H9 (cell line): ENCODE data around the gene TRIOBP. TPM values are rescaled to one million over a fixed set of nuclear protein-coding genes. Genes with fewer than 3 reads are reported as not detected.

Source experiments
- DNase-seq: peaks from one replicate; pipeline ENCODE4 v3.0.0-alpha.2; 2017
- H2AFZ ChIP-seq: one replicate; pipeline ENCODE4 v1.6.1; 2013; ENCODE audit warnings: mild to moderate bottlenecking, low read length, control low read depth, moderate library complexity
- H2AK5ac ChIP-seq: 2 replicates; pipeline ENCODE4 v1.6.1; 2013; ENCODE audit warnings: low read length, control low read depth, mixed read lengths; ENCODE audit not compliant: insufficient read length
- H2BK120ac ChIP-seq: one replicate; pipeline ENCODE4 v1.6.1; 2013; ENCODE audit warnings: low read depth, mild to moderate bottlenecking, low read length, control low read depth, inconsistent platforms; ENCODE audit not compliant: poor library complexity, severe bottlenecking
- H2BK12ac ChIP-seq: 2 replicates; pipeline ENCODE4 v1.6.1; 2013; ENCODE audit warnings: low read length, control low read depth, mixed read lengths, low read depth; ENCODE audit not compliant: insufficient read length
- H2BK15ac ChIP-seq: 2 replicates; pipeline ENCODE4 v1.6.1; 2013; ENCODE audit warnings: low read depth, low read length, control low read depth
- H2BK20ac ChIP-seq: one replicate; pipeline ENCODE4 v1.6.1; 2013; ENCODE audit warnings: low read depth, mild to moderate bottlenecking, low read length, control low read depth, inconsistent platforms; ENCODE audit not compliant: poor library complexity, severe bottlenecking
- H2BK5ac ChIP-seq: 2 replicates; pipeline ENCODE4 v1.6.1; 2013; ENCODE audit warnings: low read length, control low read depth, mixed read lengths; ENCODE audit not compliant: insufficient read length
- H3K14ac ChIP-seq: 2 replicates; pipeline ENCODE4 v1.6.1; 2013; ENCODE audit warnings: low read length, control low read depth; ENCODE audit not compliant: insufficient read depth
- H3K18ac ChIP-seq: 2 replicates; pipeline ENCODE4 v1.6.1; 2013; ENCODE audit warnings: low read depth, mild to moderate bottlenecking, mixed read lengths, low read length, control low read depth; ENCODE audit not compliant: insufficient read length
- H3K23ac ChIP-seq: 2 replicates; pipeline ENCODE4 v1.6.1; 2013; ENCODE audit warnings: low read length, control low read depth, mixed read lengths, low read depth; ENCODE audit not compliant: insufficient read length
- H3K23me2 ChIP-seq: 2 replicates; pipeline ENCODE4 v1.6.1; 2013; ENCODE audit warnings: low read depth, mild to moderate bottlenecking, mixed read lengths, low read length, control low read depth; ENCODE audit not compliant: insufficient read length, poor library complexity, severe bottlenecking
- H3K27ac ChIP-seq: 2 replicates; pipeline ENCODE4 v1.5.1; 2013; ENCODE audit warnings: low read length, control low read depth, mixed read lengths, low read depth; ENCODE audit not compliant: insufficient read length
- H3K27me3 ChIP-seq: 2 replicates; pipeline ENCODE4 v1.6.1; 2013; ENCODE audit warnings: low read length, control low read depth, inconsistent platforms; ENCODE audit not compliant: insufficient read depth
- H3K4ac ChIP-seq: 2 replicates; pipeline ENCODE4 v1.6.1; 2013; ENCODE audit warnings: low read depth, mild to moderate bottlenecking, control low read depth, inconsistent platforms, low read length, moderate library complexity
- H3K4me1 ChIP-seq: 2 replicates; pipeline ENCODE4 v1.6.1; 2013; ENCODE audit warnings: low read length, control low read depth, inconsistent platforms; ENCODE audit not compliant: insufficient read depth
- H3K4me2 ChIP-seq: 2 replicates; pipeline ENCODE4 v1.6.1; 2013; ENCODE audit warnings: low read length, control low read depth, mixed read lengths; ENCODE audit not compliant: insufficient read length, insufficient read depth
- H3K56ac ChIP-seq: 2 replicates; pipeline ENCODE4 v1.6.1; 2013; ENCODE audit warnings: low read depth, mild to moderate bottlenecking, mixed read lengths, low read length, control low read depth; ENCODE audit not compliant: insufficient read length
- H3K79me1 ChIP-seq: 2 replicates; pipeline ENCODE4 v1.6.1; 2013; ENCODE audit warnings: low read depth, mild to moderate bottlenecking, moderate library complexity, low read length, control low read depth, inconsistent platforms; ENCODE audit not compliant: insufficient read depth, poor library complexity, severe bottlenecking
- H3K79me2 ChIP-seq: 2 replicates; pipeline ENCODE4 v1.6.1; 2013; ENCODE audit warnings: low read length, control low read depth, inconsistent platforms; ENCODE audit not compliant: insufficient read depth
- H3K9ac ChIP-seq: 2 replicates; pipeline ENCODE4 v1.6.1; 2013; ENCODE audit warnings: low read length, control low read depth, mixed read lengths; ENCODE audit not compliant: insufficient read length; ENCODE audit errors: extremely low read depth
- H3K9me3 ChIP-seq: one replicate; pipeline ENCODE4 v1.6.1; 2013; ENCODE audit warnings: low read depth, low read length, inconsistent platforms; ENCODE audit not compliant: control insufficient read depth
- H3T11ph ChIP-seq: one replicate; pipeline ENCODE4 v1.6.1; 2013; ENCODE audit warnings: mild to moderate bottlenecking, low read length, control low read depth, inconsistent platforms
- H4K20me1 ChIP-seq: one replicate; pipeline ENCODE4 v1.6.1; 2013; ENCODE audit not compliant: control insufficient read depth, insufficient read length, insufficient read depth
- H4K5ac ChIP-seq: 2 replicates; pipeline ENCODE4 v1.6.1; 2013; ENCODE audit warnings: low read depth, mild to moderate bottlenecking, mixed read lengths, low read length, control low read depth; ENCODE audit not compliant: insufficient read length
- H4K8ac ChIP-seq: replicated peaks from 2 replicates; pipeline ENCODE4 v1.6.1; 2013; ENCODE audit warnings: low read length, control low read depth, mixed read lengths, low read depth; ENCODE audit not compliant: insufficient read length
- H4K91ac ChIP-seq: 2 replicates; pipeline ENCODE4 v1.6.1; 2013; ENCODE audit warnings: low read depth, mild to moderate bottlenecking, moderate library complexity, mixed read lengths, low read length, control low read depth; ENCODE audit not compliant: insufficient read length
- H3K27ac Mint-ChIP-seq, 3 experiments: 2 replicates in 2 of 3; 3 replicates in 1 of 3; pipeline ENCODE4 v1.8.0; 2020 to 2021; ENCODE audit warnings: mixed read lengths in 3 of 3, mild to moderate bottlenecking in 1 of 3, moderate library complexity in 1 of 3
- H3K27me3 Mint-ChIP-seq: 2 replicates; pipeline ENCODE4 v1.8.0; 2021; ENCODE audit warnings: low read depth, mild to moderate bottlenecking, moderate library complexity, mixed read lengths
- H3K36me3 Mint-ChIP-seq, 3 experiments: 2 replicates in 2 of 3; 3 replicates in 1 of 3; pipeline ENCODE4 v1.8.0; 2020 to 2021; ENCODE audit warnings: low read depth in 3 of 3, mixed read lengths in 3 of 3; ENCODE audit not compliant: insufficient read depth in 1 of 3
- H3K4me1 Mint-ChIP-seq, 2 experiments: 2 replicates each; pipeline ENCODE4 v1.8.0; 2020; ENCODE audit warnings: mixed read lengths in 2 of 2
- H3K4me3 Mint-ChIP-seq, 2 experiments: 2 replicates in 1 of 2; 3 replicates in 1 of 2; pipeline ENCODE4 v1.8.0; 2020 to 2021; ENCODE audit warnings: mild to moderate bottlenecking in 2 of 2, mixed read lengths in 2 of 2, moderate library complexity in 1 of 2
- H3K9me3 Mint-ChIP-seq, 2 experiments: 2 replicates in 1 of 2; 3 replicates in 1 of 2; pipeline ENCODE4 v1.8.0; 2020; ENCODE audit warnings: mild to moderate bottlenecking in 2 of 2, mixed read lengths in 2 of 2, moderate library complexity in 1 of 2
- WGBS: extraction: QIAGEN DNeasy Blood & Tissue Kit; methylation state at CpG from one replicate; pipeline ENCODE4 v1.1.7; 2013; ENCODE audit warnings: missing lambda C conversion rate, low lambda C conversion rate, mixed read lengths; ENCODE audit not compliant: insufficient read length; ENCODE audit errors: extremely low coverage; 5-methylcytosine and 5-hydroxymethylcytosine counted together
- total RNA-seq: library from RNA; stranded (reverse); gene quantifications from 2 replicates; pipeline ENCODE4 v1.2.1, GENCODE V29; 2021
- TF ChIP-seq, protein P1 (sequence below): fragments of 200-600 bp; sonication (generic); conservative IDR thresholded peaks from 3 replicates; pipeline ENCODE4 v1.8.0; 2021; ENCODE audit warnings: antibody characterized with exemption, mild to moderate bottlenecking

The TRIOBP gene
- total RNA-seq, 1 experiment from 2014 or later = 52.7 TPM

GRCh38 chr22:37774728-37775127 is 77.9 kb downstream of the TRIOBP start:
- WGBS = no CpG with 5 or more reads among the region's 3 CpGs
- Histone ChIP-seq H4K91ac (no peak overlapping the region), H3K23ac (no peak overlapping the region), H3K4me1 (no peaks in the 10 kb centered on the region), H3K14ac (no peak overlapping the region), H2BK120ac (no peak overlapping the region), H3K4me2 (no peak overlapping the region), H4K8ac (no peak overlapping the region), H3K79me1 (no peaks in the 10 kb centered on the region), H3K27me3 (no peaks in the 10 kb centered on the region), H3T11ph (no peak overlapping the region), H2BK12ac (no peak overlapping the region), H2BK15ac (no peak overlapping the region), H3K27ac (no peak overlapping the region), H3K79me2 (no peaks in the 10 kb centered on the region), H2BK5ac (no peak overlapping the region), H3K23me2 (no peaks in the 10 kb centered on the region), H3K9me3 (no peaks in the 10 kb centered on the region), H3K4ac (no peak overlapping the region), H3K9ac (no peak overlapping the region), H2BK20ac (no peak overlapping the region), H4K5ac (no peak overlapping the region), H3K56ac (no peak overlapping the region), H2AFZ (no peak overlapping the region), H2AK5ac (no peak overlapping the region), H3K18ac (no peak overlapping the region), H4K20me1 (no peaks in the 10 kb centered on the region)
- H3K9me3 Mint-ChIP-seq = no peaks in the 10 kb centered on the region
- TF ChIP-seq, protein P1, sequence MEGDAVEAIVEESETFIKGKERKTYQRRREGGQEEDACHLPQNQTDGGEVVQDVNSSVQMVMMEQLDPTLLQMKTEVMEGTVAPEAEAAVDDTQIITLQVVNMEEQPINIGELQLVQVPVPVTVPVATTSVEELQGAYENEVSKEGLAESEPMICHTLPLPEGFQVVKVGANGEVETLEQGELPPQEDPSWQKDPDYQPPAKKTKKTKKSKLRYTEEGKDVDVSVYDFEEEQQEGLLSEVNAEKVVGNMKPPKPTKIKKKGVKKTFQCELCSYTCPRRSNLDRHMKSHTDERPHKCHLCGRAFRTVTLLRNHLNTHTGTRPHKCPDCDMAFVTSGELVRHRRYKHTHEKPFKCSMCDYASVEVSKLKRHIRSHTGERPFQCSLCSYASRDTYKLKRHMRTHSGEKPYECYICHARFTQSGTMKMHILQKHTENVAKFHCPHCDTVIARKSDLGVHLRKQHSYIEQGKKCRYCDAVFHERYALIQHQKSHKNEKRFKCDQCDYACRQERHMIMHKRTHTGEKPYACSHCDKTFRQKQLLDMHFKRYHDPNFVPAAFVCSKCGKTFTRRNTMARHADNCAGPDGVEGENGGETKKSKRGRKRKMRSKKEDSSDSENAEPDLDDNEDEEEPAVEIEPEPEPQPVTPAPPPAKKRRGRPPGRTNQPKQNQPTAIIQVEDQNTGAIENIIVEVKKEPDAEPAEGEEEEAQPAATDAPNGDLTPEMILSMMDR = no peak
- H3K4me3 Mint-ChIP-seq = no peak overlapping the region
- no peak overlapping the region for H3K27ac Mint-ChIP-seq
- H3K36me3 Mint-ChIP-seq = peaks cover 3 to 34% (median 27%) of the 10 kb centered on the region in 3 experiments; a peak in 6 of 7 replicates
- peaks cover 22% of the 10 kb centered on the region for H3K27me3 Mint-ChIP-seq
- peaks cover 10 to 20% of the 10 kb centered on the region in 2 experiments for H3K4me1 Mint-ChIP-seq
- no peak for DNase-seq
